ENCODE measurements around the gene ADAMTS18.

ADAMTS18 gene

GRCh38 chr16:77459534-77460254, 24.9 kb upstream of the ADAMTS18 start:
- Histone ChIP-seq H3K9ac (no peak overlapping the region), H2AFZ (no peak overlapping the region), H3K79me2 (no peaks in the 10 kb centered on the region), H3K9me3 (ENCODE audit: control insufficient read depth, low read length) (no peaks in the 10 kb centered on the region), H3K27ac (no peak overlapping the region), H3K4me1 (no peaks in the 10 kb centered on the region), H3K36me3 (ENCODE audit: control insufficient read depth, insufficient read depth, low read length) (no peaks in the 10 kb centered on the region), H3K4me3 (ENCODE audit: low read depth, low read length) (no peak overlapping the region), H3K27me3 (ENCODE audit: control insufficient read depth, insufficient read depth, low read length) (no peaks in the 10 kb centered on the region), H3K4me2 (ENCODE audit: low read length) (no peak overlapping the region)
- no peak for TF ChIP-seq CTCF (IDR thresholded peaks at IDR 0.05)

- no peak overlapping the region for H3K4me3 ChIP-seq (ENCODE audit: low read depth, low read length)
- no peaks in the 10 kb centered on the region for H3K79me2 ChIP-seq
- H3K4me1 ChIP-seq: no peaks in the 10 kb centered on the region
- H3K4me2 ChIP-seq (ENCODE audit: low read length): no peak overlapping the region
- no peak overlapping the region for H3K27ac ChIP-seq
- no peak overlapping the region for H3K9ac ChIP-seq
- no peaks in the 10 kb centered on the region for H3K9me3 ChIP-seq (ENCODE audit: control insufficient read depth, low read length)
- H2AFZ ChIP-seq: no peak overlapping the region
- no peaks in the 10 kb centered on the region for H3K36me3 ChIP-seq (ENCODE audit: control insufficient read depth, insufficient read depth, low read length)
- no peak for TF ChIP-seq CTCF (IDR thresholded peaks at IDR 0.05)
- no peaks in the 10 kb centered on the region for H3K27me3 ChIP-seq (ENCODE audit: control insufficient read depth, insufficient read depth, low read length)
Observed at GRCh38 chr16:77457046-77457445, 22.2 kb upstream of the ADAMTS18 start.

- no peaks in the 10 kb centered on the region for H3K27me3 ChIP-seq (ENCODE audit: control insufficient read depth, insufficient read depth, low read length)
- H3K27ac ChIP-seq: no peak overlapping the region
- H3K9ac ChIP-seq: no peak overlapping the region
- no peak for TF ChIP-seq CTCF (IDR thresholded peaks at IDR 0.05)
- H3K36me3 ChIP-seq (ENCODE audit: control insufficient read depth, insufficient read depth, low read length): no peaks in the 10 kb centered on the region
- H2AFZ ChIP-seq: no peak overlapping the region
- no peaks in the 10 kb centered on the region for H3K79me2 ChIP-seq
- H3K4me1 ChIP-seq: no peaks in the 10 kb centered on the region
- no peak overlapping the region for H3K4me2 ChIP-seq (ENCODE audit: low read length)
- H3K9me3 ChIP-seq (ENCODE audit: control insufficient read depth, low read length): no peaks in the 10 kb centered on the region
- H3K4me3 ChIP-seq (ENCODE audit: low read depth, low read length): no peak overlapping the region
Observed at GRCh38 chr16:77452243-77452642, 17.4 kb upstream of the ADAMTS18 start.

- Histone ChIP-seq H3K79me2 (no peaks in the 10 kb centered on the region), H2AFZ (no peak overlapping the region), H3K27me3 (ENCODE audit: control insufficient read depth, insufficient read depth, low read length) (no peaks in the 10 kb centered on the region), H3K9me3 (ENCODE audit: control insufficient read depth, low read length) (no peaks in the 10 kb centered on the region), H3K36me3 (ENCODE audit: control insufficient read depth, insufficient read depth, low read length) (no peaks in the 10 kb centered on the region), H3K4me2 (ENCODE audit: low read length) (no peak overlapping the region), H3K9ac (no peak overlapping the region), H3K27ac (no peak overlapping the region), H3K4me3 (ENCODE audit: low read depth, low read length) (no peak overlapping the region), H3K4me1 (no peaks in the 10 kb centered on the region)
- TF ChIP-seq CTCF (IDR thresholded peaks at IDR 0.05): no peak
Observed at GRCh38 chr16:77450790-77451487, 16.1 kb upstream of the ADAMTS18 start.
